Ectodermal cell (in vitro differentiated cells): ENCODE measurements around the gene CFAP46.

Experiments used
- H3K27ac ChIP-seq: 2 replicates; pipeline ENCODE4 v1.7.0; 2013; ENCODE audit warnings: mild to moderate bottlenecking, low read depth, low read length; ENCODE audit not compliant: insufficient read depth, poor library complexity, severe bottlenecking
- H3K27me3 ChIP-seq: 2 replicates; pipeline ENCODE4 v1.7.0; 2013; ENCODE audit warnings: mild to moderate bottlenecking, low read length; ENCODE audit not compliant: insufficient read depth, control insufficient read depth, poor library complexity, severe bottlenecking
- H3K36me3 ChIP-seq: one replicate; pipeline ENCODE4 v1.7.0; 2013; ENCODE audit warnings: low read length; ENCODE audit not compliant: control insufficient read depth, insufficient read depth
- H3K4me1 ChIP-seq: one replicate; pipeline ENCODE4 v1.7.0; 2013; ENCODE audit warnings: low read length; ENCODE audit not compliant: control insufficient read depth, insufficient read depth
- H3K4me3 ChIP-seq: 2 replicates; pipeline ENCODE4 v1.7.0; 2013; ENCODE audit warnings: low read depth, low read length, control low read depth; ENCODE audit not compliant: insufficient read depth
- H3K9me3 ChIP-seq: 2 replicates; pipeline ENCODE4 v1.7.0; 2013; ENCODE audit warnings: mild to moderate bottlenecking, low read length, moderate library complexity; ENCODE audit not compliant: control insufficient read depth
- whole genome bisulfite sequencing, 2 experiments: methylation state at CpG; one replicate each; pipeline ENCODE4 v1.1.7; 2013; ENCODE audit warnings: missing lambda C conversion rate in 2 of 2; 5-methylcytosine and 5-hydroxymethylcytosine counted together

The CFAP46 gene

GRCh38 chr10:132955479-132955878, 13.1 kb upstream of the CFAP46 start:
- H3K4me1 ChIP-seq = no peaks in the 10 kb centered on the region
- 96% methylated on average over 11 of the region's 11 CpGs for WGBS, 2 experiments
- no peak overlapping the region for H3K4me3 ChIP-seq
- H3K9me3 ChIP-seq = no peaks in the 10 kb centered on the region
- no peaks in the 10 kb centered on the region for H3K27me3 ChIP-seq
- H3K36me3 ChIP-seq = no peaks in the 10 kb centered on the region
- H3K27ac ChIP-seq = no peak overlapping the region

- no peaks in the 10 kb centered on the region for H3K9me3 ChIP-seq
- no peak overlapping the region for H3K27ac ChIP-seq
- H3K27me3 ChIP-seq = no peaks in the 10 kb centered on the region
- 83 to 91% methylated on average over 4 to 5 of the region's 5 CpGs for WGBS, 2 experiments
- H3K4me1 ChIP-seq = no peaks in the 10 kb centered on the region
- H3K36me3 ChIP-seq = no peaks in the 10 kb centered on the region
- no peak overlapping the region for H3K4me3 ChIP-seq
Observed at GRCh38 chr10:132953428-132953827, 11.1 kb upstream of the CFAP46 start.

GRCh38 chr10:132951926-132952325, 9.6 kb upstream of the CFAP46 start:
- H3K27ac ChIP-seq = no peak overlapping the region
- WGBS, 2 experiments = 88 to 91% methylated on average over 12 of the region's 12 CpGs
- H3K9me3 ChIP-seq = no peaks in the 10 kb centered on the region
- no peak overlapping the region for H3K4me3 ChIP-seq
- H3K36me3 ChIP-seq = no peaks in the 10 kb centered on the region
- no peaks in the 10 kb centered on the region for H3K4me1 ChIP-seq
- no peaks in the 10 kb centered on the region for H3K27me3 ChIP-seq

DNA sequence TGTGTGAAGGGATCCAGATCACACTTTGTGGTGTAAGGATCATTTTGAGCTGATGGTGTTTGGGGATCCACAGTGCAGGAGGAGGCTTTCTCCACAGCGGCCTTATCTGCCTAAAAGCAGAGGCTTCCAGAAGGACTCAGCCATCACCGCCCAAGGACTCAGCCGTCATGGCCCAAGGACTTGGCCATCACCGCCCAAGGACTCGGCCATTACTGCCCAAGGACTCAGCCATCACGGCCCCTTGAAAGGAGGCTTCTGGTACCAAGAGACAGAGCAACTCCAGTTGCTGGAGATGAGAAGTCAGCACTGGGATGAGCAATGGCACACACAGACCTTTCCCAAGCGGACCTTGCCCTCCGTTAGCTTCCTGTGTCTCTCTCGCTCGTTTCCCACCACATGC, 6.0 kb upstream of the CFAP46 start:
- no peaks in the 10 kb centered on the region for H3K36me3 ChIP-seq
- H3K27me3 ChIP-seq = no peaks in the 10 kb centered on the region
- whole genome bisulfite sequencing, 2 experiments = 88 to 89% methylated on average over 10 of the region's 10 CpGs
- no peaks in the 10 kb centered on the region for H3K9me3 ChIP-seq
- no peak overlapping the region for H3K27ac ChIP-seq
- H3K4me3 ChIP-seq = no peak overlapping the region
- H3K4me1 ChIP-seq = no peaks in the 10 kb centered on the region

- H3K36me3 ChIP-seq = no peaks in the 10 kb centered on the region
- 84 to 85% methylated on average over 6 of the region's 6 CpGs for WGBS, 2 experiments
- peaks cover 4% of the 10 kb centered on the region for H3K27me3 ChIP-seq
- no peak overlapping the region for H3K27ac ChIP-seq
- H3K4me1 ChIP-seq = peaks cover 2% of the 10 kb centered on the region
- H3K4me3 ChIP-seq = no peak overlapping the region
- H3K9me3 ChIP-seq = no peaks in the 10 kb centered on the region
Observed at GRCh38 chr10:132947843-132948242, 5.5 kb upstream of the CFAP46 start.

DNA sequence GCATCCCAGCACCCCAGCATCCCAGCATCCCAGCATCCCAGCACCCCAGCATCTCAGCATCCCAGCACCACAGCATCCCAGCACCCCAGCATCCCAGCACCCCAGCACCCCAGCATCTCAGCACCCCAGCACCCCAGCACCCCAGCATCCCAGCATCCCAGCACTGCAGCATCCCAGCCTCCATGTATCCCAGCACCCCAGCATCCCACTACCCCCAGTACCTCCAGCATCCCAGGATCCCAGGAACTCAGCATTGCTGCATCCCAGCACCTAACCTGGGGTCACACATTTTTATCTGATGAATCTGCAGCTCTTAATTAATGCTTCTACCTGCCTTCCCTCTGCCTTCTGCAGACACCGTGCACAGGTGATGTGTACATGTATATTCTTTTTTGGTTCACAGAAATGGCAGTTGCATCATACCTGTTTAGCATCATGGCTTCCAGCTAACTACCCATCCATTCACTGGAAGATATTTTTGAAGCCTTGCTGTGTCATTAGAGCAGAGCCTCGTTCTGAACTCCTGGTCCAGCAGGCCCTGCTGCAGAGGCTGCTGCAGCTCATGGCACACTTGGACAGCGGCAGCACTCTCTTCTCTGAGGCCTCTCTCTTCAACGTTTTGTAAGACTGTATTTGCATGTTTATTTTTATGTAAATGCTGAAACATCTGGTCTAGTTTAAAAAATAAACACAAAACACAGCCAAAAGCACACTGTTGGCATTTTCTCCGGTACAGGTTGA, 4.6 kb upstream of the CFAP46 start:
- peaks cover 5% of the 10 kb centered on the region for H3K4me1 ChIP-seq
- H3K9me3 ChIP-seq = no peaks in the 10 kb centered on the region
- H3K36me3 ChIP-seq = no peaks in the 10 kb centered on the region
- 80 to 86% methylated on average over 4 of the region's 5 CpGs for WGBS, 2 experiments
- no peak overlapping the region for H3K4me3 ChIP-seq
- peaks cover 6% of the 10 kb centered on the region for H3K27me3 ChIP-seq
- no peak overlapping the region for H3K27ac ChIP-seq

DNA sequence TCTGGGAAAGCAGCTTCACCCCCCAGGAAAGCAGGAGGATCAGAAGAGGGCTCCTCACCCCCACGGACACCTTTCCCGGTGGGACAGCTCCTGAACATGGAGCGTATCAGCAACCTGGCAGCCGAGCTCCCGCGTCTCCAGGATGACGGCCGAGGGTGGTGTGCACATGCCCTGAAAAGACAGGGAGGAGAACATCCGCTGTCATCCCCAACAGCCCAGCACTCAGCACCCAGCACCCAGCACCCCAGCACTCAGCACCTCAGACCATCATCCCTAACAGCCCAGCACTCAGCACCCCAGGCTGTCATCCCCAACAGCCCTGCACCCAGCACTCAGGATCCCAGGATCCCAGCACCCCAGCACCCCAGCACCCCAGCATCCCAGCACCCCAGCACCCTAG, 3.9 kb upstream of the CFAP46 start:
- Histone ChIP-seq H3K4me3 (no peak overlapping the region), H3K27ac (no peak overlapping the region), H3K4me1 (peaks cover 5% of the 10 kb centered on the region), H3K9me3 (no peaks in the 10 kb centered on the region), H3K27me3 (peaks cover 10% of the 10 kb centered on the region), H3K36me3 (no peaks in the 10 kb centered on the region)
- WGBS, 2 experiments = 88 to 90% methylated on average over 9 of the region's 9 CpGs

GRCh38 chr10:132945894-132946255, 3.5 kb upstream of the CFAP46 start:
- H3K36me3 ChIP-seq = no peaks in the 10 kb centered on the region
- no peak overlapping the region for H3K27ac ChIP-seq
- peaks cover 10% of the 10 kb centered on the region for H3K27me3 ChIP-seq
- 81 to 88% methylated on average over 5 of the region's 5 CpGs for WGBS, 2 experiments
- no peak overlapping the region for H3K4me3 ChIP-seq
- peaks cover 5% of the 10 kb centered on the region for H3K4me1 ChIP-seq
- no peaks in the 10 kb centered on the region for H3K9me3 ChIP-seq

GRCh38 chr10:132945125-132945893, 2.9 kb upstream of the CFAP46 start:
- Histone ChIP-seq H3K27ac (no peak overlapping the region), H3K9me3 (no peaks in the 10 kb centered on the region), H3K27me3 (peaks cover 10% of the 10 kb centered on the region), H3K36me3 (no peaks in the 10 kb centered on the region), H3K4me1 (peaks cover 5% of the 10 kb centered on the region), H3K4me3 (no peak overlapping the region)
- WGBS, 2 experiments = 86 to 87% methylated on average over 25 of the region's 25 CpGs

DNA sequence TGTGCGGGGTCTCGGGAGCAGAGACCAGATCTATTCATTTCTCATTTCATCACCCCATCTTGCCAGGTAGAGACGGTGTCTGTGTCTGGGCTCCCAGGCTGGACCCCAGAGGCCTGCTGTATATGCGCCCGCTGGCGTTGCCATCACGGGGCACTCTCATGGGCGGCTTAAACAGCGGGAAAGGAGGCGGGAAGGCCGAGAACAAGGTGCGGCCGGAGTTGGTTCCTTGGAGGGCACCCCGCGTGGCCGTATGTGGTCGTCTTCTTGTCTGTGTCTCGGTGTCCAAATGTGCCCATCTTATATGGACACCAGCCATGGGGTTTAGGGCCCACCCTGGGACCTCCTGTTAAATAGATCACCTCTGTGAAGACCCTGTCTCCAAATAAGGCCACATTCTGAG, 2.1 kb upstream of the CFAP46 start:
- no peak overlapping the region for H3K4me3 ChIP-seq
- H3K4me1 ChIP-seq = peaks cover 5% of the 10 kb centered on the region
- no peaks in the 10 kb centered on the region for H3K9me3 ChIP-seq
- no peak overlapping the region for H3K27ac ChIP-seq
- H3K36me3 ChIP-seq = no peaks in the 10 kb centered on the region
- 94 to 95% methylated on average over 18 of the region's 18 CpGs for WGBS, 2 experiments
- H3K27me3 ChIP-seq = peaks cover 10% of the 10 kb centered on the region
